Measurements from ENCODE around the gene IPCEF1.

The IPCEF1 gene

GRCh38 chr6:154361476-154361875 lies 4.9 kb upstream of the IPCEF1 start:
- DNase-seq (ENCODE audit: extremely low read depth, low read depth), result no peak

GRCh38 chr6:154360476-154360875 lies 3.9 kb upstream of the IPCEF1 start:
- DNase-seq (ENCODE audit: extremely low read depth, low read depth), result no peak
- no peak for TF ChIP-seq CTCF (IDR thresholded peaks at IDR 0.05; ENCODE audit: low read depth, low read length)

More at GRCh38 chr6:154361476-154361875, 4.9 kb upstream of the IPCEF1 start:
- no peak for TF ChIP-seq CTCF (IDR thresholded peaks at IDR 0.05; ENCODE audit: low read depth, low read length)

GRCh38 chr6:154359679-154360078 lies 3.1 kb upstream of the IPCEF1 start:
- no peak for TF ChIP-seq CTCF (IDR thresholded peaks at IDR 0.05; ENCODE audit: low read depth, low read length)

GRCh38 chr6:154359161-154359574 lies 2.6 kb upstream of the IPCEF1 start:
- no peak for DNase-seq (ENCODE audit: extremely low read depth, low read depth)
- no peak for TF ChIP-seq CTCF (IDR thresholded peaks at IDR 0.05; ENCODE audit: low read depth, low read length)

More at GRCh38 chr6:154359679-154360078, 3.1 kb upstream of the IPCEF1 start:
- DNase-seq (ENCODE audit: extremely low read depth, low read depth), result no peak

GRCh38 chr6:154358019-154358545 lies 1.5 kb upstream of the IPCEF1 start:
- TF ChIP-seq CTCF (IDR thresholded peaks at IDR 0.05; ENCODE audit: low read depth, low read length), result no peak
- no peak for DNase-seq (ENCODE audit: extremely low read depth, low read depth)

GRCh38 chr6:154356113-154356512 lies 490 bp downstream of the IPCEF1 start:
- TF ChIP-seq CTCF (IDR thresholded peaks at IDR 0.05; ENCODE audit: low read depth, low read length), result no peak
- no peak for DNase-seq (ENCODE audit: extremely low read depth, low read depth)

- no peak for TF ChIP-seq CTCF (IDR thresholded peaks at IDR 0.05; ENCODE audit: low read depth, low read length)
- DNase-seq (ENCODE audit: extremely low read depth, low read depth), result no peak
Observed at GRCh38 chr6:154354265-154354777, 2.3 kb downstream of the IPCEF1 start.
